HFF-Myc (cell line): ENCODE results near the gene HASPIN.
"Not testable (repeated sequence)": the region's sequence is repeated elsewhere in the genome, so short reads cannot be mapped to it uniquely, and the experiment has no call there.

Experiments
- DNase-seq: peaks from one replicate; pipeline ENCODE4 v3.0.0-alpha.2; 2011; ENCODE audit warnings: low read depth; ENCODE audit errors: extremely low read depth
- H3K4me3 ChIP-seq: replicated peaks from 2 replicates; pipeline ENCODE4 v1.5.1; 2011; ENCODE audit warnings: low read depth, mild to moderate bottlenecking, control low read depth, low read length
- TF ChIP-seq, protein P1 (sequence below): IDR thresholded peaks from 2 replicates; pipeline ENCODE4 v1.5.1; 2012; ENCODE audit warnings: mild to moderate bottlenecking, low read depth, low read length, control low read depth; ENCODE audit errors: missing control alignments

HASPIN gene

DNA sequence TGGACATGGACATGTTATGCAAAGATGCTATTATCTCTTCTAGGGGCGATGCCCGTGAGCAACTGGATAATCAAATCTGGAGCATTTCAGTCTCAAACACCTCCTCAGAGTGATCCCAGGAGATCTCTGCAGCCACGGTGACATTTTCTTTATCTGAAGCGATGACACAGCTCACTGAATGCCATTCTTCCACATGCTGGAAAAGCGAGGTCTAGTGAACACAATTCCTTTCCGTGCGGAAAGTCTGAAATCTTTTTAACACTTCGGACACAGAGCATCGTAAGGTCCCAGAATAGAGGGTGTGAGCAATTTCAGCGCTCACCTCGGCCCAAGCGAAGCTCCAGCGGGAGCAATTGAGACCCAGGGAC is 531 bp upstream of the HASPIN start:
- peak overlapping the region; percentile 96 for H3K4me3 ChIP-seq
- TF ChIP-seq, protein P1, sequence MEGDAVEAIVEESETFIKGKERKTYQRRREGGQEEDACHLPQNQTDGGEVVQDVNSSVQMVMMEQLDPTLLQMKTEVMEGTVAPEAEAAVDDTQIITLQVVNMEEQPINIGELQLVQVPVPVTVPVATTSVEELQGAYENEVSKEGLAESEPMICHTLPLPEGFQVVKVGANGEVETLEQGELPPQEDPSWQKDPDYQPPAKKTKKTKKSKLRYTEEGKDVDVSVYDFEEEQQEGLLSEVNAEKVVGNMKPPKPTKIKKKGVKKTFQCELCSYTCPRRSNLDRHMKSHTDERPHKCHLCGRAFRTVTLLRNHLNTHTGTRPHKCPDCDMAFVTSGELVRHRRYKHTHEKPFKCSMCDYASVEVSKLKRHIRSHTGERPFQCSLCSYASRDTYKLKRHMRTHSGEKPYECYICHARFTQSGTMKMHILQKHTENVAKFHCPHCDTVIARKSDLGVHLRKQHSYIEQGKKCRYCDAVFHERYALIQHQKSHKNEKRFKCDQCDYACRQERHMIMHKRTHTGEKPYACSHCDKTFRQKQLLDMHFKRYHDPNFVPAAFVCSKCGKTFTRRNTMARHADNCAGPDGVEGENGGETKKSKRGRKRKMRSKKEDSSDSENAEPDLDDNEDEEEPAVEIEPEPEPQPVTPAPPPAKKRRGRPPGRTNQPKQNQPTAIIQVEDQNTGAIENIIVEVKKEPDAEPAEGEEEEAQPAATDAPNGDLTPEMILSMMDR, result no peak
- DNase-seq, result no peak

DNA sequence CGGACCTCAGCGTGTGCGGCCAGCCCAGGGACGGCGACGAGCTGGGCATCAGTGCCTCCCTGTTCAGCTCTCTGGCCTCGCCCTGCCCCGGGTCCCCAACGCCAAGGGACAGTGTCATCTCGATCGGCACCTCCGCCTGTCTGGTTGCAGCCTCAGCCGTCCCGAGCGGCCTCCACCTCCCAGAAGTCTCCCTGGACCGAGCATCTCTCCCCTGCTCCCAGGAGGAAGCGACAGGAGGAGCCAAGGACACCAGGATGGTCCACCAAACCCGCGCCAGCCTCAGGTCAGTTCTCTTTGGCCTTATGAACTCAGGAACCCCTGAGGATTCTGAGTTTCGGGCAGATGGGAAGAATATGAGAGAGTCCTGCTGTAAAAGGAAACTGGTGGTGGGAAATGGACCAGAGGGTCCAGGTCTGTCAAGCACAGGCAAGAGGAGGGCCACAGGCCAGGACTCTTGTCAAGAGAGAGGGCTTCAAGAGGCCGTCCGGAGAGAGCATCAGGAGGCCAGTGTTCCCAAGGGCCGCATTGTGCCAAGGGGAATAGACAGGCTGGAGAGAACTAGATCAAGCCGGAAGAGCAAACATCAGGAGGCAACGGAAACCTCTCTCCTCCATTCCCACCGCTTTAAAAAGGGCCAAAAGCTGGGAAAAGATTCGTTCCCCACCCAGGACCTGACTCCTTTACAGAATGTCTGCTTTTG is 825 bp downstream of the HASPIN start:
- no peak for DNase-seq
- TF ChIP-seq, protein P1, result no peak

DNA sequence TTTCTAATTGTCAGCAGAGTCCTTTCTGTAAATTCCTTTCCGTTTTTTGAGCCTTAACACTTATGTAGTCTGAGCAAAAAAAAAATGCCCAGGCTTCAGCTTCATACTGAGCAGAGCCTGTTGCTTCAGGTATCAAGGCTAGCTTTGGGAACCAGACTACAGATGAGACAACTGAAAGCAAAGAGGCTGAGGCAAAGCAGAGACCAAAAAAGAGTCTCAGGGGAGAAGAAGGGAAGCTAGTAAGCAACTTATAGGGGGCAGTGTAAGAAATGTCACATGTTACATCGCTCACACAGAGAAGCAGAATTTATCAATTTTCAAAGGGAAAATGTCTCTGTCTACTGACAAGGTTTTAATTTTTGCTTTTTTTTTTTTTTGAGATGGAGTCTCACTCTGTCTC is 3.3 kb downstream of the HASPIN start:
- no peak overlapping the region for H3K4me3 ChIP-seq
- TF ChIP-seq, protein P1, result no peak

More for the DNA sequence above, 825 bp downstream of the HASPIN start:
- peak overlapping the region; percentile 96 for H3K4me3 ChIP-seq

DNA sequence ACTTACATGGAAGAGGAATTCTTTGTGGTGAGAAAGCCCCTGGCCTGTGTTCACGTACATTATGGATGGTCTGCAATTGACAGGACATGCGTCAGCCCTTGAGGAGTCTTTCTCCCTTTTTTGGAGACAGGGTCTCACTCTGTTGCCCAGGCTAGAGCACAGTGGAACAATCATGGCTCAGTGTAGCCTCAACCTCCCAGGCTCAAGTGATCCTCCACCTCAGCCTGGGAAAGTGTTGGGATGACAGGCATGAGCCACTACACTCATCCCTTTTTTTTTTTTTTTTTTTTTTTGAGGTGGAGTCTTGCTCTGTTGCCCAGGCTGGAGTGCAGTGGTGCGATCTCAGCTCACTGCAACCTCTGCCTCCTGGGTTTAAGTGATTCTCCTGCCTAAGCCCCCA is 4.4 kb downstream of the HASPIN start:
- not testable (repeated sequence) for H3K4me3 ChIP-seq, DNase-seq

More for the DNA sequence above, 3.3 kb downstream of the HASPIN start:
- DNase-seq, result no peak

DNA sequence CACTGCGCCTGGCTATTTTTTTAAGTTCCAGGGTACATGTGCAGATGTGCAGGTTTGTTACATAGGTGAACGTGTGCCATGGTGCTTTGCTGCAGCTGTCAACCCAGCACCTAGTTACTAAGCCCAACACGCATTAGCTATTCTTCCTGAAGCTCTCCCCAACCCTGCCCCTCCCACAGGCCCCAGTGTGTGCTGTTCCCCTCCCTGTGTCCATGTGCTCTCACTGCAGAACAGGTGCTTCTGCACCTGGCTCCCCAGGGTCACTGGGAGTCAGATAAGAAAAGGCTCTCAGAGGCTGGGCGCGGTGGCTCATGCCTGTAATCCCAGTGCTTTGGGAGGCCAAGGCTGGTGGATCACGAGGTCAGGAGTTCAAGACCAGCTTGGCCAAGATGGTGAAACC is 6.2 kb downstream of the HASPIN start:
- DNase-seq, result no peak
- TF ChIP-seq, protein P1, result no peak
- H3K4me3 ChIP-seq, result no peak overlapping the region

DNA sequence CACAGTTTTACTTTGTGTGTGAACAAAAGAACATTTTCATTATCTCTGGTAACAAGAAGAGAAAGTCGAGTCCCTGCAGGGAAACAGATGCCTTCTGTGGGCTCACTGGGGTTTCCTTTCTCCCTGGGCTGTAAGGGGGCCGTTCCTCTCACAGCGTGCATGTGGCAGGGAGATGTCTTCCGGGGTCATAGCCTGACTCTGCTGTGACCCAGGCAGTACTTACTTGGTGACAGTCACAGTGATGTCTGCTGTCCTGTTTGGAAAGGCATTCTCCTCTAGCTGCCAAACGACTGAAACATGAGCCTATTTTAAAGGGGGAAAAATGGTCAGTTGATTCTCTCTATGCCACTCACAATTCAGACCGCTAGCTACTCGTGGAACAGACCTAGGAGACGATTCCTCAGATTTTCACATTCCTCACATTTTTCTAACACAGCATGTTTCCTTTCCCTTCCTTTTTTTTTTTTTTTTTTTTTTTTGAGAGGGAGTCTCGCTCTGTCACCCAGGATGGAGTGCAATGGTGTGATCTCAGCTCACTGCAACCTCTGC is 7.3 kb downstream of the HASPIN start:
- H3K4me3 ChIP-seq, result no peak overlapping the region
- TF ChIP-seq, protein P1, result no peak
- DNase-seq, result no peak

DNA sequence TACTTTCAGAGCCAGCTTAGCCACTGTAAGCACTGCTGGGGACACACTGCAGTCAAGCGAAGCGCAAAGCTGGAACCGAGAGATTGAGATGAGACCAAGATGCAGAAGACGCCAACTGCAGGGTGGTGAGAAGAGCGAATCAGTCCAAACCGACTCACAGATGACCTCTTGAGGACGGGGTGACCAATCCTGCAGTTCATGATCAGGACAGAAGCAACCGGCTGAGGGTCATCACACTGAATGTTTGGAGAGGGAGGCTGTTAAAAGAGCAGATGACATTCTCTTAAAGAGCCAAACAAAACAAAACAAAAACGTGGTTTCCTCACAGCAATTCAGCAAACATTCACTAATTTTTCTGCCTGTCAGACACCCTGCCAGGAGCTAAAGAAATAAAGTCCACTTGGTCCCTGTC is 8.5 kb downstream of the HASPIN start:
- TF ChIP-seq, protein P1, result no peak
- DNase-seq, result no peak
- H3K4me3 ChIP-seq, result no peak overlapping the region

DNA sequence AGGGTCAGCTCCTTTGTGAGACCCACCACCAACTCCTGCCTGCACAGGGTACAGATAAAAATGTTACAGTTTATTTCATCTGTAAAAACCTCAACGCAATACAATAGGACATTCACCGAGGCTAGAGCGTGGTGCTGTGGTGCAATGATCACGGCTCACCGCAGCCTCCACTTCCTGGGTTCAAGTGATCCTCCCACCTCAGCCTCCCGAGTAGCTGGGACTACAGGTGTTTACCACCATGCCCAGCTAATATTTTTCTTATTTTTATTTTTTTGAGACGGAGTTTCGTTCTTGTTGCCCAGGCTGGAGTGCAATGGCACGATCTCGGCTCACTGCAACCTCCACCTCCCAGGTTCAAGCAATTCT is 11.2 kb downstream of the HASPIN start:
- DNase-seq, H3K4me3 ChIP-seq: not testable (repeated sequence)
